GM18517 (cell line): ENCODE data around the gene HHEX.
"Not testable (repeated sequence)": the region's sequence is repeated elsewhere in the genome, so short reads cannot be mapped to it uniquely, and the experiment has no call there.

ENCODE experiments used
- ATAC-seq: cut with Tn5 transposase; IDR thresholded peaks from one replicate; pipeline ENCODE4 v1.9.1; 2021; ENCODE audit warnings: mild to moderate bottlenecking, moderate library complexity; ENCODE audit not compliant: unreplicated experiment

The HHEX gene

GRCh38 chr10:92689663-92690210, at the start of gene HHEX:
HHEX (plus strand) TSS chr10:92689955; CDS start chr10:92689987, 32 bp downstream.
- no peak for ATAC-seq

DNA sequence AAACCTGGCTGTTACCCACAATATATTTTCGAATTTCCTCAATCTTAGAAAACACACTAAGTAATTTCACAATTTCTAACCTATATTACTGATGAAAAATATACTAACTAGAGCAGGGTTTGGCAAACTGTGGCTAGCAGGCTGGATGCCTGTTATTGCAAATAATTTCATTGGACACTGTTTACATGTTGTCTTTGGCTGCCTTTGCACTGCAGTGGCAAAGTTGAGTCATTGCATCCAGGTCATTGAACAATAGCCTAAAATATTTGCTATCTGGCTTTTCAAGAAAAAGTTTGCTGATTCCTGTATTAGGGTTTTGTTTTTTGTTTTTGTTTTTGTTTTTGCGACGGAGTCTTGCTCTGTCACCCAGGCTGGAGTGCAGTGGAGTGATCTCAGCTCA, 49.6 kb upstream of the HHEX start:
- no peak for ATAC-seq

DNA sequence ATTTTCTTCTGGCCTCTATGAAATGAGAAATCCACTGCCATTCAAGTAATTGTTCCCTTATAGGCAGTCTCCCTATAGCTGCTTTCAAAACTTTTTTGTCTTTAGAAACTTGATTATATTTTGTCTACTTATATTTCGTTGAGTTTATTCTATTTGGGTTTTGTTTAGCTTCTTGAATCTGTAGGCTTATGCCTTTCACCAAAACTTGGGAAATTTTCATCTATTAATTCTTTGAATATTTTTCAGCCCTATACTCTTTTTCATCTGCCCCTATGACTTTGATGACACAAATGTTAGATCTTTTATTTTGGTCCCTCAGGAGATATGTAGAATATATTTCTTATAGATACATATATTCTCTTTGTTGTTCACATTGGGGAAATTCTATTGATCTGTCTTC, 48.3 kb upstream of the HHEX start:
- no peak for ATAC-seq

GRCh38 chr10:92644921-92645320, 44.8 kb upstream of the HHEX start:
- no peak for ATAC-seq

GRCh38 chr10:92650864-92651263, 38.9 kb upstream of the HHEX start:
- ATAC-seq: not testable (repeated sequence)

DNA sequence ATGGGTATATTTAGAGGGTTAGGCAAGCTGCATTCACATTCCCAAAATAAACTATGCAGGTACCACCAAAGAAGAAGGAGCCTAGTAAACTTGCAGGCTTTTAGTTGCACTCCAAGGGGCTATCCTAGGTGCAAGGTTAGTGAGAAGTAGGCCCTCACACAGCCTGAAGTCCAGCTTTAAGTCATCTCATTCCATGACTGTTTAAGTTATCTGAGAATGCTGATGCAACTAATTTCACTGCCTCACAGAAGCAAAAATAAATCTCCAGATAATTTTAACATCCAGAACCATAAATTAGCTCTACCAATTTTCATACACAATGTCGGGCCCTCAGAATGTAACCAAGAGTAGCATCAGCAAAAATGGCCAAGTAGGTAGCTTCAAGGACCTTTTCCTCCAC, 34.3 kb upstream of the HHEX start:
- ATAC-seq: no peak

GRCh38 chr10:92656266-92656961, 33.3 kb upstream of the HHEX start:
- no peak for ATAC-seq

DNA sequence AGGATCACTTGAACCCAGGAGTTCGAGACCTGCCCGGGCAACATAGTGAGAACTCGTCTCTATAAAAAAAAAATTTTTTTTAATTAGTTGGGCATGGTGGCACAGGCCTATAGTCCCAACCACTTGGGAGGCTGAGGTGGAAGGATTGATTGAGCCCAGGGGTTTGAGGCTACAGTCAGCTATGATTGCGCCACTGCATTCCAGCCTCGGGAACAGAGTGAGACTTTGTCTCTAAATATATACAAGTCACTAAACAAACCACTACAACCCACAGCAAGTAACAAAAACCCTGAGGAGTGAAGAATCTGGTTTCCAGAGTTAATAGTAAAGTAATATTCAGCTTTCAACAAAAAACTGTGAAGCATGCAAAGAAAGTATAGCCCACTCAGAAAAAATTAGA, 32.7 kb upstream of the HHEX start:
- ATAC-seq: no peak

GRCh38 chr10:92662848-92663247, 26.9 kb upstream of the HHEX start:
- ATAC-seq: no peak

GRCh38 chr10:92664322-92664721, 25.4 kb upstream of the HHEX start:
- ATAC-seq: no peak

DNA sequence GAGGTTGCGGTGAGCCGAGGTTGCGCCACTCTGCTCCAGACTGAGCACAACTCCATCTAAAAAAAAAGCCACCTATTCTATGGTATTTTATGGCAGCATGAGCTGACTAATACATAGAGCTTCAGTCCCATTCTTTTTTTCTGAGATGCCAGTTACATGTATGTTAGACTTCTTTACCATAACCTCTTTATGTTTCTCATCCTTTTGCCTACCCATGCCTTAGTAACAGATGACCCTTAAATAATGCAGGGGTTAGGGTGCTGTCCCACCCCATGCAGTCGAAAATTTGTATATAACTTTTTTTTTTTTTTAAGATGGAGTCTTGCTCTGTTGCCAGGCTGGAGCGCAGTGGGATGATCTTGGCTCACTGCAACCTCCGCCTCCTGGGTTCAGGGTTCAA, 22.7 kb upstream of the HHEX start:
- no peak for ATAC-seq

- no peak for ATAC-seq
Observed at GRCh38 chr10:92677708-92678107, 12.0 kb upstream of the HHEX start.

DNA sequence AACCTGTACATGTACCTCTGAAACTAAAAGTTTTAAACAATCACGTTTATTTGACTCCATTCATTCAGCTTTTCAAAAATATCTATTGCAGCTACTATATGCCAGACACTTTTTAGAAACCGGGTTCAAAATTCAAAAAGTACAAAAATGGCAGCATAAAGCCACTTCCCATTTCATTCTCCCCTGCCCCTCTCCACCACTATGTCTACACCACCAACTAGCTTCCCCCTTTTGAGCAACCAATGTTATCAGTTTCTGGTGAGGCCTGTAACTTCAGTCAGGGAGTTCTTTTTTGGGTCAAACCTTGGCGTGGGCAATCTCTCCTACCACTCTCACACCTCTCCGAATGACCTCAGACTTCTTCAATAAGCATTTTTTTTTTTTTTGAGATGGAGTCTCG, 11.5 kb upstream of the HHEX start:
- no peak for ATAC-seq

DNA sequence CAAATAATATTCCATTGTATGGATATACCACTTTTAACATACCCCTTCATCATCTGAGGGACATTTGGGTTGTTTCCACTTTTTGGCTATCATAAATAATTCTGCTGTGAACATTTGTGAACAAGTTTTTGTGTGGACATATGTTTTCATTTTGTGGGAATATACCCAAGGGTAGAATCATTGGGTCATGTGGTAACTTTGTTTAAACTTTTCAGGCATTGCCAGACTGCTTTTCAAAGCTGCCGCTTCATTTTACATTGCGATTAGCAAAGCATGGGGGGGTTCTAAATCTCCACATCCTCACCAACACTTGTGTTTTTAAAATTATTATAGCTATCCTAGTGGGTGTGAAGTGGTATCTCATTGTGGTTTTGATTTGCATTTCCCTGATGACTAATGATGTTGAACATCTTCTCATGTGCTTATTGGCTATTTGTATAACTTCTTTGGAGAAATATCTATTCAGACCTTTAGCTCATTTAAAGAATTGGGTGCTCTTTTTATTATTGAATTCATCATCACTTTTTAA, 8.4 kb upstream of the HHEX start:
- no peak for ATAC-seq

DNA sequence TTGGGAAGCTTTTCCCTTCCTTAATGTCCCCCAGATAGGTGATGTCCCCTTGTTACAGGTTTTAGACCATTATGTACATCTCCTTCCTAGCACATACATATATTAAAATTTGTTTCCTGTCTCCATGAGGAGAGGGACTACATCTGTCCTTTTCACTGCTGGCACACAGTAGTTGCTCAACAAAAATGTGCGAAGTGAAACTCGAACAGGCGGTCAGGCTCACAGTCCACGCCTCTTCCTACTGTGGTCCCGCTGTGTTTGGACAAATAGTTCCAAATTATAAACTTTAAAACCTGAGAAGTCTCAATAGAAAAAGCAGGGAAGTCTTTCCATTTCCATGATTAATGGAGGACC, 1.2 kb upstream of the HHEX start:
- ATAC-seq: no peak

DNA sequence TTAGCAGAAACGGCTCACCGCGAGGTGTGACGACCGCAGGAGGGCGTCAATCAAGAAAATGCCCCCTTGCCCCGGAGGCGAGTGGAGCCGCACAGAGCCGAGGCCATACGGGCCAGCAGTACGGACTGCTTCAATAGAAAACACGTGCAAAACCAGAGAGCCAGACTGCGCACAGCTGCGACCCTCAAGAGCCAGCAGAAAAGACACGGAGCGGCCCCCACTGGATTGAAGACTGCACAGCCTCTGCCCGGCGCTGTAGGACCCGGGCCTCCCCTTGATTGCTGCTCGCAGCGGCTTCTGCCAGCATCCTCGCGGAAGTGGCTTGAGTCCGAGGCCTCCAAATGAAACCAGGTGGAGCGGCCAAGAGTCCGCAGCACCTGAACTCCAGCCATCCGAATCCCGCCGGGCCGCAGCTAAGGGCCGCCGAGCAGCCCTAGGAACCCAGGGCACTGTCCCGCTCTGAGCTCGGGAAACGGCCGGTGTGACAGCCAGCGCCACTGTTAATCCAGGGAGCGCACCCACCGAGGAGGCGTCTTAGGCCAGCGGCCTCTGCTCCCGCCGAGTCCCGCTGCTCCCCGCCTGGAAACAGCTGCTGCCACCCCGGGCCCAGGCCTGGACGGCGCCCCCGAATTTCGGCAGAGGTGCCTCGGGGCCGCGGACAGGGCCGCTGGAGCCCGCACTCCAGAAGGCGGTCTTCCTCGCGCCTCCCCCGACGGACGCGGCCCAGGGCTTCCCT, 660 bp upstream of the HHEX start:
- ATAC-seq: no peak

DNA sequence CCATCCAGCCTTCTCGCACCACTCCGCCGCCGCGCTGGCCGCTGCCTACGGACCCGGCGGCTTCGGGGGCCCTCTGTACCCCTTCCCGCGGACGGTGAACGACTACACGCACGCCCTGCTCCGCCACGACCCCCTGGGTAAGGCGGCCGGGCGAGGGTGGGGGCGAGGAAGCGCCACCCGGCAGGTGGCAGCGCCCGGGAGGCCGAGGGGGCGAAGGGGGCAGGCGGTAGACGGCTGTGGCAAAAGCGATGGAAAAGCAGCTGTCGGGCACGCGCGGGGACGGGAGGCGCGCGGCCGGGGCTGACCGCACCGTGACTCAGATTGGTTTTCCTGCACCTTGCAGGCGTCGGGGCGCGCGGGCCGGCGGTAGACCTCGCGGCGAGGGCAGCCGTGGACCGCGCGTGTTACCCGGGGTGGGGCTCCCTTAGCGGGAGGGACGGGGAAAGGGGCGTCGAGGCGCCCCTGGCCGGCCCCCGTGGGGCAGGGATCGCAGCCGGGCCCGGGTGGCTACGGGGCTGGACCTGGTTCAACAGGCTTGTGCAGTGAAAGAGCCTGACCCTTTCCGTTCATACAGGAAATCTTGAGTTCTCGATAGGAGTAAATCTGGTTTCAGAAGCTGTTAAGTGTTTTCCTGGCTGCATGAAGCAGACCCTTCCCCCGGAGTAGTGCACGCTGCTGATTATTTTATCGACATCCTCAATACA, 608 bp downstream of the HHEX start:
- no peak for ATAC-seq

DNA sequence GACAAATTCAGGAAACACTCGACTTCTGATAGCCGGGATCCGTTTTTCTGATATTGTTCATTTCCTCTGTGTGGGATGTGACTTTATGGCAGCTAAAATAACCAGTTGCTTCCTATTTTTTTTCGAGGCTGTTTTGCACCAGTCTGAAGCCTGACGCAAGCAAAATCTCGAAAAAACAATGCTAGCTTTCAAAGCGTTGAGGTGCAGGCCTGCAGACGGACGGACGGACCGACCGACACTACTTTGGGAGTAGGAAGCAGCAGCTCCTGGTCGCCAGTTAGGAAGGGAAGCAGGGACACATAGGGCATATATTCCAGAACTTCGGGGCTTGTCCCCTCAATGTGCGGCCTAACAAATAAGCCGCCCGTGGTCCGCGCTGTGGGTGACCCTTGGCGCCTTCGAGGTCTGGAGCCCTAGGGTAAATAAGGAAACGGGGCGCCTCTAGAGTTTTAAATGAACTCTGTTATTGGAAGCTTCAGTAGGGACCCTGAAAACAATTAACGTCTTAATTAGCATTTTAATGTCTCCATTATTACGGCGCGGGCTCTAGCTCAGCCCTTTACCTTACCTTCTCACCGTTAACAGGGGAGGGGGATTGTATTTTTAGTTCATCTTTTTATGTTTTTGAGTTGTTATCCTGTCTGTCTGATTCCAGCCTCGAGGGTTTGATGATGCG, 1.3 kb downstream of the HHEX start:
- no peak for ATAC-seq

DNA sequence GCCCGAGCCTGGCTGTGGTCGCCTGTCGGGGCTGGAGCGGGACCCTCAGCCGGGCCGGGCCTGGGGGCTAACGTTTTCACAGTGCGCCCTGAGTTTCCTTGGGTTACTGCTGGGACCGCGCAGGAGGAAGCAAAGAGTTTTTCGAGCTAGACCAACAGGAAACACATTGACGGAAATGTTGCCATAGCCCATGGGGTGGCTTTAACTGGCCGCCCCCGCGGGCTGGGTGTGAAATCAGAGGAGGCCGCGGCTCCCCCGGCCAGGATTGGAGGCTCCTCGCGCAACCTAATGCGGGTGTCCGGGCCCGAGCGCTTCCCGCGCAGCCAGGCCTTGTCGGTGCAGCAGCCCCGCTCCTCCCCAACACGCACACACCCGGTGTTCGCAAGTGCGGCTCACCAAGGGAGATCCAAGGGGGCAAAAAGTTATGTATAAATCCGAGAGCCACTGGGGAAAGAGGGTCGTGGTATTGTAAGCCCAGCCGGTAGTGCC, 1.9 kb downstream of the HHEX start:
- ATAC-seq: no peak

DNA sequence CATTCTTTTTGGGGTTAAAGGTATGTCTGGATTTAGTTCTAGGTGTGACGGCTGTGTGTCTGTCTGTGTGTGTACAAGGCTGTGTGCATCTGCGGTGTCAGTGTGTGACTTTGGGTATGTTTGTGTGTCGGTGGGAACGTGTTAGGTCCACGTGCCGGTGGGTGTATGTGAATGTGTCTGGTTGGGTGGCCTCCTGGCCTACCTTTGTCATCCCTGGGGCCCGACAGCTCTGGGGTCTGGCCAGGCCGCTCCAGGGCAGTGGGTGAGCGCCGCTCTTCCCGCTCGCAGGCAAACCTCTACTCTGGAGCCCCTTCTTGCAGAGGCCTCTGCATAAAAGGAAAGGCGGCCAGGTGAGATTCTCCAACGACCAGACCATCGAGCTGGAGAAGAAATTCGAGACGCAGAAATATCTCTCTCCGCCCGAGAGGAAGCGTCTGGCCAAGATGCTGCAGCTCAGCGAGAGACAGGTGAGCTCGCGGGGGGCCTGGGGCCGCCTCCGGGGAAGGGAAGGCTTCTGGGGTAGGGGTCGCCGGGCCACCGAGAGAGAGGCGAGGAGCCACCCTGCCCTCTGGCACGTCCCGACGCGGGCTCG, 2.4 kb downstream of the HHEX start:
- ATAC-seq: no peak
